Lower lobe of right lung (tissue), 2 donors: ENCODE data around the gene SORCS2. TPM values are rescaled to one million over a fixed set of nuclear protein-coding genes. Genes with fewer than 3 reads are reported as not detected.

Experiments used
- ATAC-seq, 2 donors: fragments of 200-7000 bp; cut with Tn5 transposase; one replicate each; pipeline ENCODE4 v1.9.1; 2020 to 2022; ENCODE audit warnings: mild to moderate bottlenecking in 2 of 2, moderate library complexity in 2 of 2
- DNase-seq: peaks from one replicate; pipeline ENCODE4 v3.0.0-alpha.2; 2020
- H3K27ac ChIP-seq: fragments of 200-600 bp; one replicate; pipeline ENCODE4 v1.8.0; 2022
- H3K27me3 ChIP-seq: fragments of 200-600 bp; one replicate; pipeline ENCODE4 v1.8.0; 2022; ENCODE audit warnings: low read depth
- H3K36me3 ChIP-seq: fragments of 200-600 bp; one replicate; pipeline ENCODE4 v1.8.0; 2022; ENCODE audit warnings: mild to moderate bottlenecking
- H3K4me1 ChIP-seq: fragments of 200-600 bp; one replicate; pipeline ENCODE4 v1.8.0; 2022
- H3K4me3 ChIP-seq: fragments of 200-600 bp; one replicate; pipeline ENCODE4 v1.8.0; 2022; ENCODE audit warnings: mild to moderate bottlenecking
- H3K9me3 ChIP-seq: fragments of 200-600 bp; one replicate; pipeline ENCODE4 v1.8.0; 2022
- CTCF ChIP-seq: fragments of 200-600 bp; IDR thresholded peaks from one replicate; pipeline ENCODE4 v1.8.0; 2022; ENCODE audit warnings: antibody characterized with exemption, mild to moderate bottlenecking
- intact Hi-C: fragments of 100-400 bp; cut with DNase I; formaldehyde crosslinking; loops from one replicate; pipeline ENCODE4 v1.11.0; 2022
- total RNA-seq: library from RNA; stranded (reverse); fragmentation: NEBNext Ultra II Directional; extraction: Animal tissue kit (Norgen Biotek cat#: 25700); gene quantifications from one replicate; pipeline ENCODE4 v1.2.1, GENCODE V29; 2021
- donor health status: DM: no; HTN: yes; CAD: no; lungs with severe emphysema.

The SORCS2 gene
- total RNA-seq, 1 donor from 2014 or later, result 5.8 TPM

DNA sequence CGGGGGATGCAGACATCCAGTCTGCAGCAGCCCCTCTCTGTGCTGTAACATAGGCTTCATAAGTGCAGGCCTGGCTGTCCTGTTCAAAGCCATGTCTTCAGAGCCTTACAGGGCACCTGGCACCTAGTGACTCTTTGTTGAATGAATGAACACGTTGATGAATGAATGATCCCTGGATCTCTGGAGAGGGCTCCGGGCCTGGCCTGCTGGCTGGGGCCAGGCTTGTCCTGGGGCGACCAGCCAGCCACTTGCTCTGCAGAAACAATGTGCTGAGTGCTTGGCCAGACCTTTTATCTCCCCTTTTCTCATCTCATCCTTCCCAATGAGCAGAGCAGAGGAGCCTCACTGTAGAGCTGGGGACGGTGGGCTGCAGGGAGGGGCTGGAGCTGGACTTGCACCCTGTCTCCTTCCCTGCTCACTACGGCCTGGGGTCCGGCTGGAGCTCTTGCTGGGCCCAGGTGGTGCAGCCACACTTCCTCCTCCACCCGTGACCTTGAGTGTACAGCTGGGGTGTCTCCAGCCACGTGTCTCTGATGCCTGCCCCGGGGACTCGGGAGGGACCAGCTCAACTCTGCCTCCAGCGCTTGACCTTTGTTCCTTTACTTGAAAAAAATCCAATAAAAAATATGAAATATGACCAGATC lies 164.5 kb downstream of the SORCS2 start:
- Histone ChIP-seq H3K27ac (no peak overlapping the region), H3K36me3 (no peaks in the 10 kb centered on the region), H3K4me1 (peaks cover 6% of the 10 kb centered on the region), H3K9me3 (no peaks in the 10 kb centered on the region), H3K4me3 (no peak overlapping the region), H3K27me3 (no peaks in the 10 kb centered on the region)
- no peak for DNase-seq
- no peak for TF ChIP-seq CTCF
- intact Hi-C loops, result no loop called here
- no peak for ATAC-seq

GRCh38 chr4:7357323-7357722 lies 165.0 kb downstream of the SORCS2 start:
- DNase-seq (no peak), ATAC-seq (no peak)
- Histone ChIP-seq H3K4me1 (peaks cover 6% of the 10 kb centered on the region), H3K36me3 (no peaks in the 10 kb centered on the region), H3K27me3 (no peaks in the 10 kb centered on the region), H3K27ac (no peak overlapping the region), H3K4me3 (no peak overlapping the region), H3K9me3 (no peaks in the 10 kb centered on the region)
- no peak for TF ChIP-seq CTCF
- intact Hi-C loops, result no loop called here

DNA sequence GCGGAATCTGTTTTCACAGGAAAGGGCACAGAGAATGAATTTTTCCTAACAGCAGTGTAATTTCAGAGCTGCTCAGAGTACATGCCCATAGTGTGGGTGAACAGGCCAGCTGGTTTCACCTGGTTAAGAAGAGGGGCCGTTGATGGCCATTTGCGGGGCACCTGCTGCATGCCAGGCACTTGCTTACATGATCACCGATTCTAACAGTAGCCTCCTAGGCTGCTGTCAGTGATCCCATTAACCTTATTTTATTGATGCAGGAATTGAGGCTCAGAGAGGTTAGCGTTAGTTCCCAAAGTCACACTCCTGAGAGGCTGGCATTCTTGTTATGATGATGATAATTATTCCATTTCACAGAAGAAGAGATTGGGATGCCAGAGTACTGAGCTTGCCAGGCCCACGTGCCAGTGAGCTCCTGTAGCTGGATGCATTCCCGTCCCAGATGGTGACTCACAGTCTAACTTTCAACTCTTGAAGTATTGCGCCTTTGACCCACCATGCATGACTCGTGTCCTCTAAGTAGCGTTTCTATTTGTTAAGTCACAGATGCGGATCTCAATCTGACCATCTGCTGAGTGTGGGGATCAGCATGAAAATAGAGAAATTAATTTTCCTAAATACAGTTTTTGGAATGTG lies 165.9 kb downstream of the SORCS2 start:
- H3K9me3 ChIP-seq, result no peaks in the 10 kb centered on the region
- H3K27ac ChIP-seq, result no peak overlapping the region
- no peak for DNase-seq
- peaks cover 6% of the 10 kb centered on the region for H3K4me1 ChIP-seq
- H3K27me3 ChIP-seq, result no peaks in the 10 kb centered on the region
- no peaks in the 10 kb centered on the region for H3K36me3 ChIP-seq
- H3K4me3 ChIP-seq, result no peak overlapping the region
- intact Hi-C loops, result no loop called here
- TF ChIP-seq CTCF, result no peak
- peak; percentile 77 to 86 for ATAC-seq

GRCh38 chr4:7359400-7360062 lies 167.2 kb downstream of the SORCS2 start:
- no peak overlapping the region for H3K27ac ChIP-seq
- H3K4me3 ChIP-seq, result no peak overlapping the region
- peak; percentile 87 to 95 for ATAC-seq
- no peaks in the 10 kb centered on the region for H3K36me3 ChIP-seq
- TF ChIP-seq CTCF, result no peak
- DNase-seq, result peak; percentile 74
- intact Hi-C loops, result no loop called here
- H3K9me3 ChIP-seq, result no peaks in the 10 kb centered on the region
- no peaks in the 10 kb centered on the region for H3K27me3 ChIP-seq
- H3K4me1 ChIP-seq, result peaks cover 6% of the 10 kb centered on the region

GRCh38 chr4:7360806-7361205 lies 168.5 kb downstream of the SORCS2 start:
- ATAC-seq (no peak), DNase-seq (no peak)
- intact Hi-C loops, result no loop called here
- H3K4me1 ChIP-seq, result peaks cover 13% of the 10 kb centered on the region
- H3K27me3 ChIP-seq, result no peaks in the 10 kb centered on the region
- H3K27ac ChIP-seq, result no peak overlapping the region
- H3K36me3 ChIP-seq, result no peaks in the 10 kb centered on the region
- no peak overlapping the region for H3K4me3 ChIP-seq
- no peaks in the 10 kb centered on the region for H3K9me3 ChIP-seq
- TF ChIP-seq CTCF, result no peak
